Measurements from ENCODE around the gene DNAAF8. TPM values are rescaled to one million over a fixed set of nuclear protein-coding genes. Genes with fewer than 3 reads are reported as not detected.

The DNAAF8 gene
- total RNA-seq, 1 experiment from 2014 or later = 0.39 TPM

DNA sequence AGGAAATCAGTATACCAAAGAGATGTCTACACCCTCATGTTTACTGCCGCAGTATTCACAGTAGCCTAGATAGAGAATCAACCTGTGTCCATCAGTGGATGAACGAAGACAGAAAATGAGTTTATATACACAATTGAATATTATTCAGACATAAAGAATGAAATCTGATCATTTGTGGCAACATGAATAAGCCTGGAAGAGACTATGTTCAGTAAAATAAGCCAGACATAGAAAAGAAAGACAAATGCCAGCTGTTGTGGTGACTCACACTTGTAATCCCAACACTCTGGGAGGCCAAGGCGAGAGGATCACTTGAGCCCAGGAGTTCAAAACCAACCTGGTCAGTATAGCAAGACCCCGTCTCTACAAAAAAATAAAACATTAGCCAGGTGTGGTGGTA, 24.9 kb upstream of the DNAAF8 start:
- Histone ChIP-seq H3K23me2 (ENCODE audit: insufficient read length, low read depth, low read length, poor library complexity, severe bottlenecking) (no peaks in the 10 kb centered on the region), H3K79me2 (ENCODE audit: insufficient read depth, low read length) (no peaks in the 10 kb centered on the region), H2BK15ac (ENCODE audit: low read depth, low read length) (no peak overlapping the region), H2AFZ (ENCODE audit: low read length) (no peak overlapping the region), H4K20me1 (ENCODE audit: control insufficient read depth, insufficient read depth, insufficient read length) (no peaks in the 10 kb centered on the region), H3K23ac (ENCODE audit: insufficient read length, low read depth, low read length) (no peak overlapping the region), H3K56ac (ENCODE audit: insufficient read length, low read depth, low read length) (no peak overlapping the region), H3K14ac (ENCODE audit: insufficient read depth, low read length) (no peak overlapping the region), H3K18ac (ENCODE audit: insufficient read length, low read depth, low read length) (no peak overlapping the region), H3K27ac (ENCODE audit: insufficient read length, low read depth, low read length) (no peak overlapping the region), H4K91ac (ENCODE audit: insufficient read length, low read depth, low read length) (no peak overlapping the region), H3K79me1 (ENCODE audit: insufficient read depth, low read depth, low read length, poor library complexity, severe bottlenecking) (no peaks in the 10 kb centered on the region), H2AK5ac (ENCODE audit: insufficient read length, low read length) (no peak overlapping the region), H3K4me2 (ENCODE audit: insufficient read depth, insufficient read length, low read length) (no peak overlapping the region), H2BK120ac (ENCODE audit: low read depth, low read length, poor library complexity, severe bottlenecking) (no peak overlapping the region), H3K4me1 (ENCODE audit: insufficient read depth, low read length) (no peaks in the 10 kb centered on the region; the same call in 1 of the 2 replicates), H2BK5ac (ENCODE audit: insufficient read length, low read length) (no peak overlapping the region), H3T11ph (ENCODE audit: low read length) (no peak overlapping the region), H3K4ac (ENCODE audit: low read depth, low read length) (no peak overlapping the region), H3K9ac (ENCODE audit: extremely low read depth, insufficient read length, low read length) (no peak overlapping the region), H3K9me3 (ENCODE audit: control insufficient read depth, low read depth, low read length) (no peaks in the 10 kb centered on the region), H4K8ac (replicated peaks; ENCODE audit: insufficient read length, low read depth, low read length) (no peak overlapping the region), H3K27me3 (ENCODE audit: insufficient read depth, low read length) (no peaks in the 10 kb centered on the region), H2BK20ac (ENCODE audit: low read depth, low read length, poor library complexity, severe bottlenecking) (no peak overlapping the region), H2BK12ac (ENCODE audit: insufficient read length, low read depth, low read length) (no peak overlapping the region), H4K5ac (ENCODE audit: insufficient read length, low read depth, low read length) (no peak overlapping the region)
- Mint-ChIP-seq H3K9me3 (no peaks in the 10 kb centered on the region), H3K4me3 (no peak overlapping the region), H3K4me1 (peaks cover 13% of the 10 kb centered on the region in 2 experiments), H3K36me3 (ENCODE audit: insufficient read depth in 1 of 3, low read depth in 3 of 3) (peaks cover 18 to 64% (median 54%) of the 10 kb centered on the region in 3 experiments), H3K27me3 (ENCODE audit: low read depth) (no peaks in the 10 kb centered on the region), H3K27ac (no peak overlapping the region)
- TF ChIP-seq, protein P1, sequence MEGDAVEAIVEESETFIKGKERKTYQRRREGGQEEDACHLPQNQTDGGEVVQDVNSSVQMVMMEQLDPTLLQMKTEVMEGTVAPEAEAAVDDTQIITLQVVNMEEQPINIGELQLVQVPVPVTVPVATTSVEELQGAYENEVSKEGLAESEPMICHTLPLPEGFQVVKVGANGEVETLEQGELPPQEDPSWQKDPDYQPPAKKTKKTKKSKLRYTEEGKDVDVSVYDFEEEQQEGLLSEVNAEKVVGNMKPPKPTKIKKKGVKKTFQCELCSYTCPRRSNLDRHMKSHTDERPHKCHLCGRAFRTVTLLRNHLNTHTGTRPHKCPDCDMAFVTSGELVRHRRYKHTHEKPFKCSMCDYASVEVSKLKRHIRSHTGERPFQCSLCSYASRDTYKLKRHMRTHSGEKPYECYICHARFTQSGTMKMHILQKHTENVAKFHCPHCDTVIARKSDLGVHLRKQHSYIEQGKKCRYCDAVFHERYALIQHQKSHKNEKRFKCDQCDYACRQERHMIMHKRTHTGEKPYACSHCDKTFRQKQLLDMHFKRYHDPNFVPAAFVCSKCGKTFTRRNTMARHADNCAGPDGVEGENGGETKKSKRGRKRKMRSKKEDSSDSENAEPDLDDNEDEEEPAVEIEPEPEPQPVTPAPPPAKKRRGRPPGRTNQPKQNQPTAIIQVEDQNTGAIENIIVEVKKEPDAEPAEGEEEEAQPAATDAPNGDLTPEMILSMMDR (conservative IDR thresholded peaks at IDR 0.05) = no peak
- WGBS (ENCODE audit: extremely low coverage, insufficient read length, low lambda C conversion rate) = no CpG with 5 or more reads among the region's 4 CpGs
- no peak for DNase-seq
